K562 (cell line): ENCODE measurements around the gene C11orf65. TPM values are rescaled to one million over a fixed set of nuclear protein-coding genes. Genes with fewer than 3 reads are reported as not detected.

Experiments
- BRF1 ChIP-seq: IDR thresholded peaks from 3 replicates; pipeline ENCODE4 v1.6.1; 2011; ENCODE audit warnings: borderline replicate concordance, mild to moderate bottlenecking; ENCODE audit not compliant: insufficient read length; ENCODE audit errors: extremely low read depth
- CHD1 ChIP-seq: fragments of 200-600 bp; sonication (generic); IDR thresholded peaks from one replicate; pipeline ENCODE4 v1.6.1; 2012; ENCODE audit warnings: mild to moderate bottlenecking, moderate library complexity, low read length, inconsistent platforms
- LARP7 ChIP-seq: fragments of 450-650 bp; IDR thresholded peaks from 2 replicates; pipeline ENCODE4 v1.6.1; 2016
- NFYB ChIP-seq: IDR thresholded peaks from 2 replicates; pipeline ENCODE4 v1.6.1; 2011; ENCODE audit warnings: mild to moderate bottlenecking, moderate library complexity; ENCODE audit not compliant: insufficient read length; ENCODE audit errors: extremely low read depth
- PTRF ChIP-seq: fragments of 450-650 bp; IDR thresholded peaks from 2 replicates; pipeline ENCODE4 v1.6.1; 2016; ENCODE audit warnings: mild to moderate bottlenecking, missing genetic modification characterization, missing compliant biosample characterization
- RBM25 ChIP-seq: fragments of 200-400 bp; formaldehyde crosslinking; IDR thresholded peaks from 2 replicates; pipeline ENCODE4 v1.6.1; 2018; ENCODE audit warnings: low read length, low read depth, moderate library complexity; ENCODE audit not compliant: severe bottlenecking
- SRSF7 ChIP-seq: fragments of 200-400 bp; formaldehyde crosslinking; optimal IDR thresholded peaks from 2 replicates; pipeline ENCODE3; 2017; ENCODE audit warnings: mild to moderate bottlenecking, low read depth, low read length
- ZBTB7A ChIP-seq: IDR thresholded peaks from 2 replicates; pipeline ENCODE4 v1.6.1; 2011; ENCODE audit warnings: low read depth, mild to moderate bottlenecking, low read length, moderate library complexity, borderline replicate concordance; ENCODE audit not compliant: control insufficient read depth
- ZBTB8A ChIP-seq: fragments of 450-650 bp; IDR thresholded peaks from 2 replicates; pipeline ENCODE4 v1.6.1; 2018; ENCODE audit warnings: mild to moderate bottlenecking, moderate library complexity; ENCODE audit not compliant: partially characterized antibody
- ZNF146 ChIP-seq: IDR thresholded peaks from one replicate; pipeline ENCODE4 v1.6.1; 2018; ENCODE audit warnings: missing compliant biosample characterization; ENCODE audit not compliant: unreplicated experiment
- ZNF174 ChIP-seq: fragments of 250-450 bp; sonication (Bioruptor Pico); IDR thresholded peaks from 2 replicates; pipeline ENCODE4 v1.4.0; 2020; ENCODE audit warnings: mild to moderate bottlenecking
- ZNF23 ChIP-seq: fragments of 250-450 bp; sonication (Bioruptor Pico); IDR thresholded peaks from 2 replicates; pipeline ENCODE4 v1.4.0; 2020; ENCODE audit warnings: mild to moderate bottlenecking
- ZNF586 ChIP-seq: fragments of 450-650 bp; formaldehyde crosslinking; conservative IDR thresholded peaks from 2 replicates; pipeline ENCODE4 v1.4.0; 2020; ENCODE audit warnings: mild to moderate bottlenecking, moderate library complexity
- polyA plus RNA-seq, 8 experiments: library from polyadenylated mRNA; depleted of rRNA in 4 of 8; stranded (reverse) in 5 of 8; unstranded in 3 of 8; fragments of >200 nt; fragmentation: Nextera tagmentation in 2 of 8; fragmentation: Illumina TruSeq in 1 of 8; extraction: Ambion mirVana in 2 of 8; extraction: Trizol in 1 of 8; gene quantifications; 2 replicates each; pipeline versions ENCODE4 v1.2.1 to v1.2.3, GENCODE V29; 2011 to 2014; ENCODE audit warnings: inconsistent platforms in 1 of 8, missing spikeins in 1 of 8
- total RNA-seq, 7 experiments: library from RNA; depleted of rRNA in 6 of 7; stranded (reverse); fragments of >200 nt in 6 of 7; fragmentation: Illumina TruSeq in 2 of 7; extraction: Trizol in 2 of 7; gene quantifications; 2 replicates each; pipeline versions ENCODE4 v1.2.1 to v1.2.3, GENCODE V29; 2011 to 2021; ENCODE audit warnings: low replicate concordance in 1 of 7
- TF ChIP-seq, protein P1 (sequence below): fragments of 450-650 bp; conservative IDR thresholded peaks from 2 replicates; pipeline ENCODE4 v1.6.1; 2016; ENCODE audit warnings: missing genetic modification characterization, low read depth, mild to moderate bottlenecking, control low read depth, missing compliant biosample characterization
- TF ChIP-seq, protein P2 (sequence below): IDR thresholded peaks from 2 replicates; pipeline ENCODE4 v1.6.1; 2012; ENCODE audit warnings: low read depth, low read length, improper control_type of control experiment, borderline replicate concordance
- TF ChIP-seq, protein P3 (sequence below): sonication (generic); formaldehyde crosslinking; IDR thresholded peaks from 2 replicates; pipeline ENCODE4 v1.8.0; 2023; ENCODE audit warnings: missing genetic modification reagents, mild to moderate bottlenecking, borderline replicate concordance
- TF ChIP-seq, protein P4 (sequence below): fragments of 250-450 bp; sonication (Bioruptor Pico); IDR thresholded peaks from 2 replicates; pipeline ENCODE4 v1.4.0; 2020; ENCODE audit warnings: mild to moderate bottlenecking, moderate library complexity

C11orf65 gene
- total and polyA plus RNA-seq, 9 of the 15 experiments (the other 6 are each of a cell fraction or from before 2014, with no cell fraction given): 1.0 to 2.1 (median 1.2) TPM

DNA sequence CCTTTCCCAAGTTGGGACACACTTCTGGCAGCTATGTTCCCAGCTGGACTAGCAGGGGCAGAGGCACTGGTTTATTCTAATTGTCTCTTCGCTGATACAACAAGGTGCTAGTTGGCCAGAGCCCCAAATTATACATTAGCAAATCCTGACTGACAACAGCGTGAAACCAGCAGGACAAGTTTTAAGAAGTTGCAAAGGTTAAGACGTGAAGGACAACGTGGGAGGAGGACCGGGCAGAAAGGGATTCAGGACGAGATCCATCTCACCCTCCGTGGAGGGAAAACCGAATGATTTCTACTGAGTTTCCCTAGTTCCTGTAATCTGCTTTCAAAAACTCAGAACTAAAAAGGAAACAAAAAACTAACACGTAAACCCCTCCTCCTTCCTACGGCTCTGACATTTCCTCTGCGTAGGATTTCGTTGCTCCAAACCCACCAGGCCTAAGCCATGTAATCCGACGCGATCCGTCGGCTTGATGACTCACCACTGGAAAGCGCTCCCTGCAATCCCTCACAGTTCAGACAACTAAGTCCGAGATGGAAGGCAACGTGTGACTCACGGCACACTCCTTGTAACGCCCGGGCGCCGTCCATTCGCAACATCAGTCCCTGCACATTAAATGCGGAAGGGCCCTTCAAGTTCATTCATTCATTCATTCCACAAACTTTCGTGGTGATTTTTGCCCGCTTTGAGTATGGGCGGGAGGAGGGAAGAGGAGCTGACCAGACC lies 30.2 kb upstream of the C11orf65 start (continued):
- TF ChIP-seq, protein P1, sequence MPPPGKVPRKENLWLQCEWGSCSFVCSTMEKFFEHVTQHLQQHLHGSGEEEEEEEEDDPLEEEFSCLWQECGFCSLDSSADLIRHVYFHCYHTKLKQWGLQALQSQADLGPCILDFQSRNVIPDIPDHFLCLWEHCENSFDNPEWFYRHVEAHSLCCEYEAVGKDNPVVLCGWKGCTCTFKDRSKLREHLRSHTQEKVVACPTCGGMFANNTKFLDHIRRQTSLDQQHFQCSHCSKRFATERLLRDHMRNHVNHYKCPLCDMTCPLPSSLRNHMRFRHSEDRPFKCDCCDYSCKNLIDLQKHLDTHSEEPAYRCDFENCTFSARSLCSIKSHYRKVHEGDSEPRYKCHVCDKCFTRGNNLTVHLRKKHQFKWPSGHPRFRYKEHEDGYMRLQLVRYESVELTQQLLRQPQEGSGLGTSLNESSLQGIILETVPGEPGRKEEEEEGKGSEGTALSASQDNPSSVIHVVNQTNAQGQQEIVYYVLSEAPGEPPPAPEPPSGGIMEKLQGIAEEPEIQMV (tag): no peak
- TF ChIP-seq LARP7: no peak
- no peak for TF ChIP-seq ZNF586
- no peak for TF ChIP-seq ZNF23 (CRISPR knock-in tag)
- TF ChIP-seq ZBTB7A: no peak
- TF ChIP-seq ZNF146 (CRISPR knock-in tag): no peak
- TF ChIP-seq ZBTB8A: no peak
- TF ChIP-seq, protein P2, sequence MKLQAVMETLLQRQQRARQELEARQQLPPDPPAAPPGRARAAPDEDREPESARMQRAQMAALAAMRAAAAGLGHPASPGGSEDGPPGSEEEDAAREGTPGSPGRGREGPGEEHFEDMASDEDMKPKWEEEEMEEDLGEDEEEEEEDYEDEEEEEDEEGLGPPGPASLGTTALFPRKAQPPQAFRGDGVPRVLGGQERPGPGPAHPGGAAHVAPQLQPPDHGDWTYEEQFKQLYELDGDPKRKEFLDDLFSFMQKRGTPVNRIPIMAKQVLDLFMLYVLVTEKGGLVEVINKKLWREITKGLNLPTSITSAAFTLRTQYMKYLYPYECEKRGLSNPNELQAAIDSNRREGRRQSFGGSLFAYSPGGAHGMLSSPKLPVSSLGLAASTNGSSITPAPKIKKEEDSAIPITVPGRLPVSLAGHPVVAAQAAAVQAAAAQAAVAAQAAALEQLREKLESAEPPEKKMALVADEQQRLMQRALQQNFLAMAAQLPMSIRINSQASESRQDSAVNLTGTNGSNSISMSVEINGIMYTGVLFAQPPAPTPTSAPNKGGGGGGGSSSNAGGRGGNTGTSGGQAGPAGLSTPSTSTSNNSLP: 0 out of 2 replicates have a peak, but pooled peaks have one; percentile 35
- TF ChIP-seq SRSF7: no peak
- TF ChIP-seq, protein P3, sequence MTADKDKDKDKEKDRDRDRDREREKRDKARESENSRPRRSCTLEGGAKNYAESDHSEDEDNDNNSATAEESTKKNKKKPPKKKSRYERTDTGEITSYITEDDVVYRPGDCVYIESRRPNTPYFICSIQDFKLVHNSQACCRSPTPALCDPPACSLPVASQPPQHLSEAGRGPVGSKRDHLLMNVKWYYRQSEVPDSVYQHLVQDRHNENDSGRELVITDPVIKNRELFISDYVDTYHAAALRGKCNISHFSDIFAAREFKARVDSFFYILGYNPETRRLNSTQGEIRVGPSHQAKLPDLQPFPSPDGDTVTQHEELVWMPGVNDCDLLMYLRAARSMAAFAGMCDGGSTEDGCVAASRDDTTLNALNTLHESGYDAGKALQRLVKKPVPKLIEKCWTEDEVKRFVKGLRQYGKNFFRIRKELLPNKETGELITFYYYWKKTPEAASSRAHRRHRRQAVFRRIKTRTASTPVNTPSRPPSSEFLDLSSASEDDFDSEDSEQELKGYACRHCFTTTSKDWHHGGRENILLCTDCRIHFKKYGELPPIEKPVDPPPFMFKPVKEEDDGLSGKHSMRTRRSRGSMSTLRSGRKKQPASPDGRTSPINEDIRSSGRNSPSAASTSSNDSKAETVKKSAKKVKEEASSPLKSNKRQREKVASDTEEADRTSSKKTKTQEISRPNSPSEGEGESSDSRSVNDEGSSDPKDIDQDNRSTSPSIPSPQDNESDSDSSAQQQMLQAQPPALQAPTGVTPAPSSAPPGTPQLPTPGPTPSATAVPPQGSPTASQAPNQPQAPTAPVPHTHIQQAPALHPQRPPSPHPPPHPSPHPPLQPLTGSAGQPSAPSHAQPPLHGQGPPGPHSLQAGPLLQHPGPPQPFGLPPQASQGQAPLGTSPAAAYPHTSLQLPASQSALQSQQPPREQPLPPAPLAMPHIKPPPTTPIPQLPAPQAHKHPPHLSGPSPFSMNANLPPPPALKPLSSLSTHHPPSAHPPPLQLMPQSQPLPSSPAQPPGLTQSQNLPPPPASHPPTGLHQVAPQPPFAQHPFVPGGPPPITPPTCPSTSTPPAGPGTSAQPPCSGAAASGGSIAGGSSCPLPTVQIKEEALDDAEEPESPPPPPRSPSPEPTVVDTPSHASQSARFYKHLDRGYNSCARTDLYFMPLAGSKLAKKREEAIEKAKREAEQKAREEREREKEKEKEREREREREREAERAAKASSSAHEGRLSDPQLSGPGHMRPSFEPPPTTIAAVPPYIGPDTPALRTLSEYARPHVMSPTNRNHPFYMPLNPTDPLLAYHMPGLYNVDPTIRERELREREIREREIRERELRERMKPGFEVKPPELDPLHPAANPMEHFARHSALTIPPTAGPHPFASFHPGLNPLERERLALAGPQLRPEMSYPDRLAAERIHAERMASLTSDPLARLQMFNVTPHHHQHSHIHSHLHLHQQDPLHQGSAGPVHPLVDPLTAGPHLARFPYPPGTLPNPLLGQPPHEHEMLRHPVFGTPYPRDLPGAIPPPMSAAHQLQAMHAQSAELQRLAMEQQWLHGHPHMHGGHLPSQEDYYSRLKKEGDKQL (CRISPR knock-in tag): no peak
- no peak for TF ChIP-seq PTRF (tag)
- TF ChIP-seq RBM25: no peak
- no peak for TF ChIP-seq ZNF174 (CRISPR knock-in tag)
- no peak for TF ChIP-seq BRF1
- TF ChIP-seq, protein P4, sequence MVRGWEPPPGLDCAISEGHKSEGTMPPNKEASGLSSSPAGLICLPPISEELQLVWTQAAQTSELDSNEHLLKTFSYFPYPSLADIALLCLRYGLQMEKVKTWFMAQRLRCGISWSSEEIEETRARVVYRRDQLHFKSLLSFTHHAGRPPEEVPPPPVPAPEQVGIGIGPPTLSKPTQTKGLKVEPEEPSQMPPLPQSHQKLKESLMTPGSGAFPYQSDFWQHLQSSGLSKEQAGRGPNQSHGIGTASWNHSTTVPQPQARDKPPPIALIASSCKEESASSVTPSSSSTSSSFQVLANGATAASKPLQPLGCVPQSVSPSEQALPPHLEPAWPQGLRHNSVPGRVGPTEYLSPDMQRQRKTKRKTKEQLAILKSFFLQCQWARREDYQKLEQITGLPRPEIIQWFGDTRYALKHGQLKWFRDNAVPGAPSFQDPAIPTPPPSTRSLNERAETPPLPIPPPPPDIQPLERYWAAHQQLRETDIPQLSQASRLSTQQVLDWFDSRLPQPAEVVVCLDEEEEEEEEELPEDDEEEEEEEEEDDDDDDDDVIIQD: no peak
- no peak for TF ChIP-seq NFYB
- TF ChIP-seq CHD1: no peak
